ENCODE data around the gene ZNF473. TPM values are rescaled to one million over a fixed set of nuclear protein-coding genes. Genes with fewer than 3 reads are reported as not detected.

ZNF473 gene
- total RNA-seq, 1 experiment from 2014 or later = 19.0 TPM

DNA sequence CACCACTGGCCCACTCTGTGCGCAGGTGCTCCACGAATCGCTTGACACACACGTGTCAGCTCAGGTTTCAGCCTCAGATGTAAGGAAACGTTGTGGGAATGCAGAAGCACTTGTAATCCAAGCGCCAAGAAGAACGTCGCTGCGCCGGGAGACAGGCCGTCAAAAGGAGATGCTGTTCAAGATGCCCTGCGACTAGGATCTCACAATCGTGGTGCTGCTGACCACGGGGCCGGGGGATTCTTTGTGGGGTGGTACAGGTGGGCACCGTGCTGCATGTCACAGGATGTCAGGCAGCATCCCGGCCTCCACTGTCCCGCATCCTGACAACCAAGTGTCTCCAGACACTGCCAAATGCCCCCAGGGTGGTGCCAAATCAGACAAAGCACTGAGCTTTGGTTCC lies 47.9 kb upstream of the ZNF473 start:
- Mint-ChIP-seq H3K4me3 (no peak overlapping the region), H3K27me3 (ENCODE audit: low read depth) (peaks cover 6% of the 10 kb centered on the region), H3K4me1 (peaks cover 0 to 4% of the 10 kb centered on the region in 2 experiments; a peak in 2 of 4 replicates), H3K27ac (peak overlapping the region in 1 of 3 experiments; percentile 20; a peak in 1 of 7 replicates), H3K9me3 (no peaks in the 10 kb centered on the region), H3K36me3 (ENCODE audit: insufficient read depth in 1 of 3, low read depth in 3 of 3) (peaks cover 0 to 6% (median 3%) of the 10 kb centered on the region in 3 experiments; a peak in 2 of 7 replicates)
- no CpG with 5 or more reads among the region's 18 CpGs for WGBS (ENCODE audit: extremely low coverage, insufficient read length, low lambda C conversion rate)
- no peak overlapping the region for H2BK15ac ChIP-seq (ENCODE audit: low read depth, low read length)
- no peak overlapping the region for H2AFZ ChIP-seq (ENCODE audit: low read length)
- H3K56ac ChIP-seq (ENCODE audit: insufficient read length, low read depth, low read length) = no peak overlapping the region
- H3K4me2 ChIP-seq (ENCODE audit: insufficient read depth, insufficient read length, low read length) = no peak overlapping the region
- no peak overlapping the region for H3K9ac ChIP-seq (ENCODE audit: extremely low read depth, insufficient read length, low read length)
- H3K14ac ChIP-seq (ENCODE audit: insufficient read depth, low read length) = no peak overlapping the region
- H3K9me3 ChIP-seq (ENCODE audit: control insufficient read depth, low read depth, low read length) = no peaks in the 10 kb centered on the region
- H3K27me3 ChIP-seq (ENCODE audit: insufficient read depth, low read length) = no peaks in the 10 kb centered on the region
- no peaks in the 10 kb centered on the region for H4K20me1 ChIP-seq (ENCODE audit: control insufficient read depth, insufficient read depth, insufficient read length)
- H4K5ac ChIP-seq (ENCODE audit: insufficient read length, low read depth, low read length) = no peak overlapping the region
- H2BK120ac ChIP-seq (ENCODE audit: low read depth, low read length, poor library complexity, severe bottlenecking) = no peak overlapping the region
- H2BK12ac ChIP-seq (ENCODE audit: insufficient read length, low read depth, low read length) = no peak overlapping the region
- DNase-seq = no peak
- H3K27ac ChIP-seq (ENCODE audit: insufficient read length, low read depth, low read length) = no peak overlapping the region
- no peak overlapping the region for H2BK20ac ChIP-seq (ENCODE audit: low read depth, low read length, poor library complexity, severe bottlenecking)
- no peaks in the 10 kb centered on the region for H3K23me2 ChIP-seq (ENCODE audit: insufficient read length, low read depth, low read length, poor library complexity, severe bottlenecking)
- no peak overlapping the region for H3K18ac ChIP-seq (ENCODE audit: insufficient read length, low read depth, low read length)
- H4K8ac ChIP-seq (replicated peaks; ENCODE audit: insufficient read length, low read depth, low read length) = no peak overlapping the region
- H3K4me1 ChIP-seq (ENCODE audit: insufficient read depth, low read length) = no peaks in the 10 kb centered on the region
- no peak overlapping the region for H3K23ac ChIP-seq (ENCODE audit: insufficient read length, low read depth, low read length)
- TF ChIP-seq, protein P1, sequence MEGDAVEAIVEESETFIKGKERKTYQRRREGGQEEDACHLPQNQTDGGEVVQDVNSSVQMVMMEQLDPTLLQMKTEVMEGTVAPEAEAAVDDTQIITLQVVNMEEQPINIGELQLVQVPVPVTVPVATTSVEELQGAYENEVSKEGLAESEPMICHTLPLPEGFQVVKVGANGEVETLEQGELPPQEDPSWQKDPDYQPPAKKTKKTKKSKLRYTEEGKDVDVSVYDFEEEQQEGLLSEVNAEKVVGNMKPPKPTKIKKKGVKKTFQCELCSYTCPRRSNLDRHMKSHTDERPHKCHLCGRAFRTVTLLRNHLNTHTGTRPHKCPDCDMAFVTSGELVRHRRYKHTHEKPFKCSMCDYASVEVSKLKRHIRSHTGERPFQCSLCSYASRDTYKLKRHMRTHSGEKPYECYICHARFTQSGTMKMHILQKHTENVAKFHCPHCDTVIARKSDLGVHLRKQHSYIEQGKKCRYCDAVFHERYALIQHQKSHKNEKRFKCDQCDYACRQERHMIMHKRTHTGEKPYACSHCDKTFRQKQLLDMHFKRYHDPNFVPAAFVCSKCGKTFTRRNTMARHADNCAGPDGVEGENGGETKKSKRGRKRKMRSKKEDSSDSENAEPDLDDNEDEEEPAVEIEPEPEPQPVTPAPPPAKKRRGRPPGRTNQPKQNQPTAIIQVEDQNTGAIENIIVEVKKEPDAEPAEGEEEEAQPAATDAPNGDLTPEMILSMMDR (conservative IDR thresholded peaks at IDR 0.05) = no peak
- H2AK5ac ChIP-seq (ENCODE audit: insufficient read length, low read length) = no peak overlapping the region
- no peak overlapping the region for H2BK5ac ChIP-seq (ENCODE audit: insufficient read length, low read length)
- H3K79me2 ChIP-seq (ENCODE audit: insufficient read depth, low read length) = no peaks in the 10 kb centered on the region
- H3K79me1 ChIP-seq (ENCODE audit: insufficient read depth, low read depth, low read length, poor library complexity, severe bottlenecking) = no peaks in the 10 kb centered on the region
- no peak overlapping the region for H3T11ph ChIP-seq (ENCODE audit: low read length)
- no peak overlapping the region for H4K91ac ChIP-seq (ENCODE audit: insufficient read length, low read depth, low read length)
- H3K4ac ChIP-seq (ENCODE audit: low read depth, low read length) = no peak overlapping the region
